Mesothelial cell of epicardium (in vitro differentiated cells): ENCODE results near the gene SPATA25. TPM values are rescaled to one million over a fixed set of nuclear protein-coding genes. Genes with fewer than 3 reads are reported as not detected.
"Not testable (repeated sequence)": the region's sequence is repeated elsewhere in the genome, so short reads cannot be mapped to it uniquely, and the experiment has no call there.

ENCODE experiments used
- DNase-seq, 2 experiments: peaks; one replicate each; pipeline ENCODE4 v3.0.0; 2021; ENCODE audit warnings: low spot score in 2 of 2; ENCODE audit not compliant: unreplicated experiment in 2 of 2
- H3K27ac Mint-ChIP-seq: 2 replicates; pipeline ENCODE4 v1.8.0; 2021; ENCODE audit warnings: mixed read lengths
- H3K27me3 Mint-ChIP-seq: 2 replicates; pipeline ENCODE4 v1.8.0; 2021; ENCODE audit warnings: low read depth, mixed read lengths
- H3K36me3 Mint-ChIP-seq: 2 replicates; pipeline ENCODE4 v1.8.0; 2021; ENCODE audit warnings: mixed read lengths
- H3K4me1 Mint-ChIP-seq: 2 replicates; pipeline ENCODE4 v1.8.0; 2021; ENCODE audit warnings: mixed read lengths
- H3K4me3 Mint-ChIP-seq: 2 replicates; pipeline ENCODE4 v1.8.0; 2021; ENCODE audit warnings: mild to moderate bottlenecking, moderate library complexity, mixed read lengths
- H3K9me3 Mint-ChIP-seq: 2 replicates; pipeline ENCODE4 v1.8.0; 2021; ENCODE audit warnings: mixed read lengths
- CTCF ChIP-seq: fragments of 200-600 bp; sonication (generic); IDR thresholded peaks from one replicate; pipeline ENCODE4 v1.5.0; 2021; ENCODE audit warnings: antibody characterized with exemption; ENCODE audit not compliant: unreplicated experiment
- total RNA-seq: library from RNA; stranded (reverse); gene quantifications from 3 replicates; pipeline ENCODE4 v1.2.1, GENCODE V29; 2021

SPATA25 gene
- total RNA-seq, 1 donor from 2014 or later: 3.2 TPM

GRCh38 chr20:45902199-45902701, 14.8 kb upstream of the SPATA25 start:
- Mint-ChIP-seq H3K4me3 (no peak overlapping the region), H3K36me3 (peaks cover 21% of the 10 kb centered on the region), H3K9me3 (no peaks in the 10 kb centered on the region), H3K27ac (no peak overlapping the region), H3K4me1 (no peaks in the 10 kb centered on the region), H3K27me3 (no peaks in the 10 kb centered on the region)
- no peak for DNase-seq
- no peak for TF ChIP-seq CTCF

GRCh38 chr20:45901332-45901731, 13.9 kb upstream of the SPATA25 start:
- H3K27ac Mint-ChIP-seq, H3K27me3 Mint-ChIP-seq, H3K4me3 Mint-ChIP-seq, DNase-seq, H3K9me3 Mint-ChIP-seq, H3K4me1 Mint-ChIP-seq: not testable (repeated sequence)
- H3K36me3 Mint-ChIP-seq: peaks cover 19% of the 10 kb centered on the region

- Mint-ChIP-seq H3K4me3 (no peak overlapping the region), H3K27me3 (no peaks in the 10 kb centered on the region), H3K9me3 (no peaks in the 10 kb centered on the region), H3K27ac (no peak overlapping the region), H3K4me1 (no peaks in the 10 kb centered on the region), H3K36me3 (peaks cover 12% of the 10 kb centered on the region)
- no peak for DNase-seq
- TF ChIP-seq CTCF: no peak
Observed at GRCh38 chr20:45899046-45899835, 11.8 kb upstream of the SPATA25 start.

GRCh38 chr20:45898285-45898684, 10.9 kb upstream of the SPATA25 start:
- no peak for TF ChIP-seq CTCF
- no peaks in the 10 kb centered on the region for H3K9me3 Mint-ChIP-seq
- no peak overlapping the region for H3K27ac Mint-ChIP-seq
- no peak for DNase-seq
- no peak overlapping the region for H3K4me3 Mint-ChIP-seq
- no peaks in the 10 kb centered on the region for H3K4me1 Mint-ChIP-seq
- H3K36me3 Mint-ChIP-seq: peaks cover 10% of the 10 kb centered on the region
- H3K27me3 Mint-ChIP-seq: no peaks in the 10 kb centered on the region

DNA sequence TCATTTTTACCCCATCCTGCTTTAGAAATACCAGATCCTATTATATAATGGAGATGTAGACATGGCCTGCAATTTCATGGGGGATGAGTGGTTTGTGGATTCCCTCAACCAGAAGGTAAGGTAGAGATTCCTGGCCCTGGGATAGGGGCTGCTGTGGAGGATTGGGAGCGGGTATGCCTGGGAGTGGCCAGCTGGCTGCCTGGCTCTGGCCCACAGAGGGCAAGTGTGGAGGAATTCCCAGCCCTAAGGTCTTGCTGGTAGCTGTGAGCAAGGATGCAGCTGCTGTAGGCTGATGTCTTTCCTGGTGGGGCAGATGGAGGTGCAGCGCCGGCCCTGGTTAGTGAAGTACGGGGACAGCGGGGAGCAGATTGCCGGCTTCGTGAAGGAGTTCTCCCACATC, 10.3 kb upstream of the SPATA25 start:
- Mint-ChIP-seq H3K36me3 (peaks cover 10% of the 10 kb centered on the region), H3K4me1 (no peaks in the 10 kb centered on the region), H3K9me3 (no peaks in the 10 kb centered on the region), H3K27ac (no peak overlapping the region), H3K27me3 (no peaks in the 10 kb centered on the region), H3K4me3 (no peak overlapping the region)
- DNase-seq: no peak
- no peak for TF ChIP-seq CTCF

DNA sequence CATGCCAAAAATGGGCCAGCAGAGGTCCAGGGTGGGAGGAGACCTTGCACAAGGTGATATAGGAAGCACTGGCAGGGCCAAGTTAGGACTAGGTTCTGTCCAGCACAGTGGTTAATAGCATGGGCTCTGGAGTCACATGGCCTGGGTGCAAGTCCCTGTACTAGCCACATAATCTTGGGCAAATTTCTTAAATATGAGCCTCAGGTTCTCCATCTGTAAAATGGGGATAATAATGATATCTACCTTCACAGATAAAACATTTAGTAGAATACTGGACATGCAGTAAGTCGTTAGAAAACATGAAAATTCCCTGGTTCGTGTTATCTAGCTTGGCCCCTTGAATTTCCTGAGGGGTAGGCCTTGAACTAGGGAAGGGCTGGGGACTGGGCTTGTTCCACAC, 9.9 kb upstream of the SPATA25 start:
- Mint-ChIP-seq H3K9me3 (no peaks in the 10 kb centered on the region), H3K27ac (no peak overlapping the region), H3K27me3 (no peaks in the 10 kb centered on the region), H3K36me3 (peaks cover 10% of the 10 kb centered on the region), H3K4me1 (peaks cover 4% of the 10 kb centered on the region), H3K4me3 (no peak overlapping the region)
- DNase-seq: no peak
- TF ChIP-seq CTCF: no peak
